Cortex of kidney (tissue), 1 donor: ENCODE data around the gene EXTL1.

ENCODE experiments used
- DNase-seq: peaks from one replicate; lab custom pipeline; 2025; lab: John Stamatoyannopoulos, UW

The EXTL1 gene

DNA sequence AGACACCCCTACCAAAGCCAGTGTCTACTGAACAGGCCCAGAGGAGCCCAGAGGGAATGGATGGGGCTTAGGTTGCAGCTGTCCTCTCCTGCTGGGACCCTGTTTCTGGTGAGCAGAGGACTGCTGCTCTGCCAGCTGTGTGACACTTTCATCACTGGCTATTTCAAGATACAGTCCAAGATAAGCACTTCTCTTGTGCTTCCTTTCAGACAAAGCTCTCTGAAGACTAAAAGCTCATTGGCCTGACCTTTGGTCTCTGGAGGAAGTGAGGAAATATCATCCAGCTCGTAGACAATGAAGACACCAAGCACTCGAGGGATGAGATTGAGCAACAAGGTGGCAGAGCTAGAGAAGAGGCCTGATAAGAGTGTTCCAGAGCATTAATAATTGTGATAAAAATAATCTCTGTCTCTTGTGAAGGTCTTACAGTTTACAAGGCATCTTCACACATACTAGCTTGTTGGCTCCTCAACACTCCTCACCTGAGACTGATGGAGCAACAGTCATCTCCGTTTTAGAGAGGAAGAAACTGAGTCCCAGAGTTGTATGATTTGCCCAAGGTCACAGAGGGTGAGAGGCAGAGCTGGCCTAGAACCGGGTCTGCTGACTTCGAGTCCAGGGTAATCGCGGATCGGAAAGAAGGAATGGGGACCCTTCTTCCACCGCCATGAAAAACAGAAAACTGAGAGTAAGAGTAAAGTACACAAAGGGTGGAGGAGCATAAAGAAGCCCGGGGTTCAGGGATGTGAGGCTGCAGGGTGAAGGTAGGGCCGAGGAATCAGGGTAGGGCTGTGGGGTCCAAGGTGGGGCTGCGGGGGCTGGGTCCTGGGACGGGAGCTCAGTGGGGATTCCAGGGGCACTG lies 24.4 kb upstream of the EXTL1 start:
- no peak for DNase-seq

DNA sequence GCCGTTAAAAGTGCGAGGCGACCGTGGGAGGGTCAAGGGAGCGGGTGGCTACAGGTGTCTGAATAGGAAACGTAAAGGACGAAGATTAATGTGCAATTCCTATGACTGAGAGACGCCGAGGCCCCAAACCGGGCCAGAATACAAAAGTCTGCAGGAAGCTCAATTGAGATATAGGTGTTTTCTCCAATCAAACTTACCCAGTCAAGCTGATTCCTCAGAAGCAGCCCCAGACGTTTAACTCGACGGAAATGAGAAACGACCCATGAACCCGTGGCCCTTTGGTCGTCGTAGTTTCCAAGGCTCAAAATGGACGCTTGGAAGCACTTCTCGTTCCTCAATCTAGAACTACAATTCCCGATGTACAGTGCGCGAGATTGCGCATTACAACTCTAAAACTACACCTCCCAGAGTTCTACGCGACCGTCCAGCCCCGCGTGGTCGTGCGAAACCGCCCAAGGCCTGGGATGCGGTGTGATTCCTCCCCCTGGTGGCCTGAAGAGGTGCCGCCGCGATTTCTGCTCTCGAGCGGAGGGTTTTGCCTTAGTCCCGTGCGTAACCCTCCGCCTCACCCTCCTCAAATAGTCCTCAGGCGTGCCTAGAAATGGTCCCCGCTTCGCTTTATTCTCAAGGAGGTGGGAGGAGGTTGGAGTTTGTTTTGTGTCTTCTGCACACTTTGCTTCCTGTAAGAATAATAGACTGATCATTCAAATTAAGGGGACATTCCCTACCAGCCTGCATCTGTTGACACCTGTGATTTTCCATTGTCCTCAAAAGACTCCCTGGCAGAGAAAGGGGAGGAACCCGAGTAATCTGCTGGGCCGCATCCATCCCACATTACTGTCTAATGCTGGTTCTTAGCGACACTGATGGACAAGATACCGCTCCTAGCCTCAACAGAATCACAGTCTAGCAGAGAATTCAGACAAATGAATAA lies 23.5 kb upstream of the EXTL1 start, which contains the start of gene PAFAH2:
TSS of gene PAFAH2 (minus strand) at position 236 of the 934 bp plus-strand sequence. CDS start 7,247 bp downstream, outside the sequence.
- no peak for DNase-seq

- DNase-seq: no peak
Observed at GRCh38 chr1:25999041-25999800, 22.4 kb upstream of the EXTL1 start.

DNA sequence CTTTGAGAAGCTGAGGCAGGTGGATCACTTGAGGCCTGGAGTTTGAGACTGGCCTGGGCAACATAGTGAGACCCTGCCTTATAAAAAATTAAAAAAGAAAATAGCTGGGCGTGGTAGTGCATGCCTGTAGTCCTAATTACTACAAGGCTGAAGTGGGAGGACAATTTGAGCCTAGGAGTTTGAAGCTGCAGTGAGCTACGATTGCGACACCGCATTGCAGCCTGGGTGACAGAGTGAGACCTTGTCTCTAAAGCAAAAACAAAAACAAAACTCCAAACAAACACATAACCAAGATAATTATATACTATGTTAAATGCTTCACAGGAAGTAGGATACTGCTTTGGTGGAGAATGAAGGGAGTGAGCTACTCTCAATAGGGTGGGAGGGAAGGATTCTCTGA lies 18.3 kb upstream of the EXTL1 start:
- DNase-seq: no peak

DNA sequence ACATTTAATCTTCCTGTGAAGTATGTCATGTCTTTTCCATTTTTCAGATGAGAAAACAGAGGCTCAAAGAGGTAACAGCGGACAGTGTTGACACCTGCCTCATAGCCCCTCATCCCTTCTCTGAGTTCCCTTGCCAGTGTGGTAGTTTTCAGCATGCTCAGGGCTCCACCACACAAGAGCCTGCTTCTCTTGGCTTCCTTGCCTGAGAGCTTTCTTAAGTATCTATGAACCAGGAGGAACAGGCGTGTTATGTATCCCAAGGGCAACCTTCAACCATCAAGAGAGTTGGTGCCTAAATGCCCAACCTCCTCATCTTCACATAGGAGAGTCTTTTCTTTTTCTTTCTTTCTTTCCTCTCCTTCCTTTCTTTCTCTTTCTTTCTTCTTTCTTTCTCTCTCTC lies 17.8 kb upstream of the EXTL1 start:
- DNase-seq: no peak

DNA sequence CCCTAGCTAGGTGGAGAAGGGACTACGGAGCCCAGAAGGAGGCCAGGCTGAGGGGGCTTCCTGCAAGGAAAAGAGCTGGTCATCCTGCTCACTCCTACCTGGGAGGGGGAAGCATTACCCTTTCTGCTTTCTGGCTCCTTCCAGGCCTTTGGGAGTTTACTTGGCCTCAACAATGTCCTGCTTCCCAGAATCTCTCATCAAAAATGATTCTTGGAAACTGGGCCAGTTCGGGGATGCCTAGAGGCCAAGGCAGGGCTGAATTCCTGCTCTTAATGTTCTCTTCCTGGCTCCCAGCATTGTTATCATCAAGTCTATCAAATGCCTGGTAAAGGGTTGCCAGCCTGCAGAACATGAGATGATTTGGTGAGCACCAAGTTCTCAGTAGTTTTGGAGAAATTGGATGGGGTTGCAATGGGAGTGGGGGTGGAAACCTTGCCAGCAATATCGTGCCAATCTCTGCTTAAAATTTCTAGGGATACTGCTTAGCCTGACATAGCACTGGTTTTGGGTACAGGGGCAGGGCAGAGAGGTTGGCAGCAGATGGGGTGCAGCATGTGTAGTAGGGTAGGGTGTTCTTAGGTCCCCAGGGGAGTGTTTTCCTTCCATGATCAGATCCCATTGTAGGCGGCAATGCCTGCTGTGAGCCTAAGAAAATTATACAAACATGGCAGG lies 16.0 kb upstream of the EXTL1 start:
- DNase-seq: no peak

DNA sequence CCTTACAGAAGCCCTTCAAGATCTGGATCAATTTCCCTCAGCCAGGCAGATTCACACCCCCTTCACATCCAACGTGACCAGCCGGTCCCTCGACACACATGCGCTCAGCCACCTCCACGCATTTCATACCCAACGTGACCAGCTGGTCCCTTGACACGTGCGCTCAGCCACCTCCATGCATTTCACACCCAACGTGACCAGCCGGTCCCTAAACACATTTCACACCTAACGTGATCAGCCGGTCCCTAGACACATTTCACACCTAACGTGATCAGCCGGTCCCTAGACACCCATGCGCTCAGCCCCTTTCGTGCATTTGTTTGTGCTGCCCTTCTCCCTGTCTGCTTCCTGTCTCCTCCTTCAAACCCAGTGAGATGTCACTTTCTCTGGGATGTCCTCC lies 14.9 kb upstream of the EXTL1 start:
- DNase-seq: no peak

DNA sequence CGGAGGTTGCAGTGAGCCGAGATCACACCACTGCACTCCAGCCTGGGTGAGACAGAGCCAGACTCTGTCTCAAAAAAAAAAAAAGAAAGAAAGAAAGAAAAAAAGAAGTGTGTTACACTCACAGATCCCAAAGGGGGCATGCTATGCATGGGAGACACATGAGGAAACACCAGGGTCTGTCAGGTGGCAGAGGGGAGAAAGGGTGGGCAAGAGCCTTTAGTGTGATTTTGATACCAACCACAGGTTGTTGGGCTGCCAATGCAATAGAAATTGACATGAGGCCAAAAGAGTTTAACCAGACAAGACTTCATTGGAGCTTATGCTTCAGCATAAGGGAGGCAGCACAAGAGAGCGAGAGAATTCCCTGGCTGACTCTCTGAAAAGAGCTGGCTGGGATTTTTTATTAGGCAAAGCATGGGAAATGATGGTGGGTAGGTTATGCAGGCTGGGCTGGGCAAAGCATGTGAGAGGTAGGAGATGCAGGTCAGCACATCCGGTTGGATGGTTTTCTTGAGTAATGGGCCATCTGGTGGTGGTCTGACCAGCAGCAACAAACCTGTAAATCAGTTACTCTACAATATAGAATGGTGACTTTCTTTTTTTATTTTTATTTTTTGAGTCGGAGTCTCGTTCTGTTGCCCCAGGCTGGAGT lies 11.7 kb upstream of the EXTL1 start:
- DNase-seq: no peak

DNA sequence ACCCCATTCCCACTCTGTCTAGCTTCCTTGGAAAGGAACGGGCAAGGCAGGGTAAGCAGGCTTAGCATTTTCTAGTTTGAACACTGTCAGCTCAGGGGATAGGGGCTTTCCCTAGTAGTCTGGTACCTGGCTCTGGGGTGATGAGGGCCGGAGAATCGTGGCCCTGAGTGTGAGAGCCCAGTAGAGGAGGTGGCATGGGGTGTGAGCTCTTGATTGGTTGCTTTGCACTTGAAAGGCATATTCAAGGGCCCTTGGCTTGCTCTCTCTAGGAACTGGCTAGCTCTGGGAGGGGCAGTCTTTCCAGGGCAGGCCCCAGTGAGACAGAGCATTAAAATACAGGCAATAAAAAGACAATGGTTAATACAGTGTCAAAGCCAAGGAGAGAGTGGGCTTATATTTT lies 10.8 kb upstream of the EXTL1 start:
- DNase-seq: no peak

- no peak for DNase-seq
Observed at GRCh38 chr1:26012864-26013263, 8.7 kb upstream of the EXTL1 start.

DNA sequence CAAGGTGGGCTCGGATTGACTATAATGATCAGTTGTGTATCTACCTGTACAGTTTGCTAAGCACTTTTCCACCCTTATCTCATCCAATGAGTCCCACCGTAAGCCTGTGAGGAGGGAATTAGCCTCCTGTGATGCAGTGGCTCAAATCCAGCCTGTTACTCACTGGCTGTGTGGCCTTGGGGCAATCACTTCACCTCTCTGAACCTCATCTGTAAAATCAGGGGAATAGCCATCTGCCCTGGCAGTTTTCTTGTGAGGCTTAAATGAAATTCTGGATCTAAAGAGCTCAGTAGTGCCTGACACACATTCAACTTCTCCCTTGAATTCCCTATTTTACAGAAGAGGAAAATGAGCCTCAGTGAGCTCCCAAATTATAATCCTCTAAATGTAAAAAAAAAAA lies 7.4 kb upstream of the EXTL1 start:
- DNase-seq: no peak

- no peak for DNase-seq
Observed at GRCh38 chr1:26015358-26015757, 6.2 kb upstream of the EXTL1 start.

- DNase-seq: no peak
Observed at GRCh38 chr1:26016258-26016952, 5.2 kb upstream of the EXTL1 start.

DNA sequence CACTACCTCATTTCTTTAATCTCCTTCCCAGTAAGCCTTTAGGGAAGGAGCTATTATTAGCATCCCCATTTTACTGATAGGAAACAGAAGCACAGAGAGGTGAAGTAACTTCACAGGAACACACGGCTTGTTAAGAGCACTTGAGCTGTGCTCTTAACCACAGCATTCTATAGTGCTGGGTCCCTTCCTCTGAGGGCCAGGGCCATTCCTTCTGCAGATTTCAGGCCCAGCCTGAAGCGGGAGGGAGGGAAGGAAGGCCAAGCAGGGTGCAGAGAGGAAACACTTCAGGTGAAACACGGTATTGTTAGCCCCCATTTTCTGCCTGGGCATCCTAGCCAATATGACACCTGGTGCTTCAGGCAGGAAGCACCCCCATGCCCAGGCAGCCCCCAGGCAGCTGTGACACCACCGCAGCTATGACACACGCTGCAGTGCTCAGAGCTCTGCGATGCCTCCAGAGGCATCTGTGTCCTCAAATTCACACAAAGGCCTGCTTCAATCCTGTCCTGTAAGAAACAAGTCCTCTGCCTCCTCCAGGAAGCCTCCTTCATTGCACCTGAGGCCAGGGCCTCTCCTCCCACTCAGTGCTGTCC lies 4.5 kb upstream of the EXTL1 start:
- DNase-seq: no peak

- DNase-seq: no peak
Observed at GRCh38 chr1:26017606-26018005, 4.0 kb upstream of the EXTL1 start.

GRCh38 chr1:26019641-26020315 lies 1.8 kb upstream of the EXTL1 start:
- DNase-seq: no peak

GRCh38 chr1:26020330-26020768 lies 1.2 kb upstream of the EXTL1 start:
- DNase-seq: no peak

DNA sequence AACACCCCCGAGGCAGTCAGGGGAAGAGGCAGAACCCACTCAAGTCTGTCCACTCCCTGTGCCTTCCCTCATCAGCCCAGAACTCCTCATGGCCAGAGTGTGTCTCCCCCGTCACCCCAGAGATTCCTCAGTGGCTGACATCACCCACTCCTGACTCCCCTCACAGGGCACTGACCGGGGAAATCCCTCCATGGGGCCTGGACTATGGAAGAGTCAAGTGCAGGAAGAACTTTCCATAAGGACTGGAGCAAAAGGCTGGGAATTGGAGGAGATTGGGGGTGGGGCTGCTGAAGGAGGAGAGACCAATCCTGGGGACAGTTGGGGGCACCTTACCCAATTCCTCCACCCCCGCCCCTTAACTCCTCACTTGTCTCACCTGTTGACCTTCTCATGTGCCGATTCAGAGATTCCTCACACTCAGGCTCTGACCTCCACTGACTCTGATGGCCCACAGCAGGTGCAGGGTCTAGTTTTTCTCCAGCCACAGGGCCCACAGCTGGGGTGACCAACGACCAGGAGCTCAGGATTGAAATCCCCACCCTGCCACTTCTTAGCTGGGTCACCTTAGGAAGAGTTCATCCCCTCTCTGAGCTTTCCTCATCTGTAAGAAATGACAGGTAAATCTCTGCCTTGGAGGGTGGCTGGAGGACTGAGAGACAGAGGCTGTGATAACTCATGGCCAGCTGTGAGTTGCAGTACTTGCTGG lies 481 bp upstream of the EXTL1 start:
- DNase-seq: no peak

GRCh38 chr1:26022404-26022779 lies 817 bp downstream of the EXTL1 start:
- no peak for DNase-seq
